Neural cell (in vitro differentiated cells): Measurements from ENCODE around the gene STX1A.

ENCODE experiments used
- POLR2AphosphoS5 ChIP-seq: IDR thresholded peaks from 2 replicates; pipeline ENCODE4 v1.6.1; 2012
- TF ChIP-seq, protein P1 (sequence below): IDR thresholded peaks from 2 replicates; pipeline ENCODE4 v1.6.1; 2012; ENCODE audit warnings: borderline replicate concordance

GRCh38 chr7:73704640-73705550 lies 14.6 kb downstream of the STX1A start:
- TF ChIP-seq, protein P1, sequence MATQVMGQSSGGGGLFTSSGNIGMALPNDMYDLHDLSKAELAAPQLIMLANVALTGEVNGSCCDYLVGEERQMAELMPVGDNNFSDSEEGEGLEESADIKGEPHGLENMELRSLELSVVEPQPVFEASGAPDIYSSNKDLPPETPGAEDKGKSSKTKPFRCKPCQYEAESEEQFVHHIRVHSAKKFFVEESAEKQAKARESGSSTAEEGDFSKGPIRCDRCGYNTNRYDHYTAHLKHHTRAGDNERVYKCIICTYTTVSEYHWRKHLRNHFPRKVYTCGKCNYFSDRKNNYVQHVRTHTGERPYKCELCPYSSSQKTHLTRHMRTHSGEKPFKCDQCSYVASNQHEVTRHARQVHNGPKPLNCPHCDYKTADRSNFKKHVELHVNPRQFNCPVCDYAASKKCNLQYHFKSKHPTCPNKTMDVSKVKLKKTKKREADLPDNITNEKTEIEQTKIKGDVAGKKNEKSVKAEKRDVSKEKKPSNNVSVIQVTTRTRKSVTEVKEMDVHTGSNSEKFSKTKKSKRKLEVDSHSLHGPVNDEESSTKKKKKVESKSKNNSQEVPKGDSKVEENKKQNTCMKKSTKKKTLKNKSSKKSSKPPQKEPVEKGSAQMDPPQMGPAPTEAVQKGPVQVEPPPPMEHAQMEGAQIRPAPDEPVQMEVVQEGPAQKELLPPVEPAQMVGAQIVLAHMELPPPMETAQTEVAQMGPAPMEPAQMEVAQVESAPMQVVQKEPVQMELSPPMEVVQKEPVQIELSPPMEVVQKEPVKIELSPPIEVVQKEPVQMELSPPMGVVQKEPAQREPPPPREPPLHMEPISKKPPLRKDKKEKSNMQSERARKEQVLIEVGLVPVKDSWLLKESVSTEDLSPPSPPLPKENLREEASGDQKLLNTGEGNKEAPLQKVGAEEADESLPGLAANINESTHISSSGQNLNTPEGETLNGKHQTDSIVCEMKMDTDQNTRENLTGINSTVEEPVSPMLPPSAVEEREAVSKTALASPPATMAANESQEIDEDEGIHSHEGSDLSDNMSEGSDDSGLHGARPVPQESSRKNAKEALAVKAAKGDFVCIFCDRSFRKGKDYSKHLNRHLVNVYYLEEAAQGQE, result no peak
- TF ChIP-seq POLR2AphosphoS5, result no peak
